Fibroblast of pulmonary artery (primary cell): ENCODE results near the gene PLCL1.

Experiments
- DNase-seq: peaks from one replicate; pipeline ENCODE4 v3.0.0-alpha.2; 2010; ENCODE audit warnings: low read depth
- H3K4me3 ChIP-seq: replicated peaks from 2 replicates; pipeline ENCODE4 v1.5.1; 2011; ENCODE audit warnings: low read depth, mild to moderate bottlenecking, control low read depth, low read length, moderate library complexity
- CTCF ChIP-seq: IDR thresholded peaks from 2 replicates; pipeline ENCODE4 v1.5.1; 2011; ENCODE audit warnings: mild to moderate bottlenecking, control low read depth, low read length, inconsistent platforms; ENCODE audit errors: missing control alignments

Gene PLCL1

GRCh38 chr2:198101688-198102087 lies 297.3 kb downstream of the PLCL1 start:
- no peak overlapping the region for H3K4me3 ChIP-seq
- TF ChIP-seq CTCF: no peak
- DNase-seq: no peak

- no peak for DNase-seq
- no peak overlapping the region for H3K4me3 ChIP-seq
- TF ChIP-seq CTCF: no peak
These were observed 297.7 kb downstream of the PLCL1 start for GRCh38 chr2:198102120-198102519.

DNA sequence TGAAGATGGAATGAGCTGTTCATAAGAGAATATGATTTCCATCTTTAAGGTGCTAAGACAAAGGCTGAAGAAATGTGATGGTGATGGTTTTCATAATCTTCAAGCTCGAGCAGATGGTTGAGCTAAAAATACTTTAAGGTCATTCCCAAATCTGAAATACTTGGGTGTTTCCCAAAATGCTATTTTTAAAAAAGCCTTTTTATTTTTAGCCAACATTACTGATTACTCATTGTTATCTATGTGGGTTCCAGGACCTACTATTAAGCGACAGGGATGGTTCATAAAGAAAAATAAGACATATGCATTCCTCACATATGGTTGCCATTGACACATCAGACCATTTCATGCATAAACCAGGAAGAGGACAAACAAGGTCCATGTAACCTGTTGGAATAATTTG lies 298.5 kb downstream of the PLCL1 start:
- no peak for TF ChIP-seq CTCF
- DNase-seq: no peak
- no peak overlapping the region for H3K4me3 ChIP-seq

DNA sequence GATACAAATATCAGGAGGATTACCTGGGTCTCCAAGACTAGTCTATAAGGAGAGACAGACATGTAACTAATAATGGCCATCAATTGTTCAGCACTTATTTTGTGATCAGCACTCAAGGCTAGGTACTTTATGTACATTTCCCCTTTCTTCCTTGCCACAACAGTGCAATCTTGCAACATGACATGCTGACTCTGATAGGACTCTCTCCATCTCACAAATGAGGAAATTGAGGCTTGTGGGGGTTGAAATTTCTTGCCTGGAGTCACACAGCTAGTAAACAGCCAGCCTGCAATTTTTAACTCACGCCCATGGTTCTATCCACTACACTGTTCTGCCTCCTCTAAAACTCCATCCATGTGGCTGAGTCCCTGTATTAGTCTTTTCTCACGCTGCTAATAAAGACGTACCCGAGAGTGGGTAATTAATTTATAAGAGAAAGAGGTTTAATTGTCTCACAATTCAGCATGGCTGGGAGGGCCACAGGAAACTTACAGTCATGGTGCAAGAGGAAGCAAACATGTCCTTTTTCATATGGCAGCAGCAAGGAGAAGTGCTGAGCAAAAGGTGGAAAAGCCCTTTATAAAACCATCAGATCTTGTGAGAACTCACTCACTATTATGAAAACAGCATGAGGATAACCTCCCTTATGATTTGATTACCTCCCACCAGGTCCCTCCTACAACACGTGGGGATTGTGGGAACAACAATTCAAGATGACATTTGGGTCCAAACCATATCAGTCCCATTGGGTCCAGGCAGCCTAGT lies 302.4 kb downstream of the PLCL1 start:
- no peak for DNase-seq
- no peak for TF ChIP-seq CTCF
- H3K4me3 ChIP-seq: no peak overlapping the region

DNA sequence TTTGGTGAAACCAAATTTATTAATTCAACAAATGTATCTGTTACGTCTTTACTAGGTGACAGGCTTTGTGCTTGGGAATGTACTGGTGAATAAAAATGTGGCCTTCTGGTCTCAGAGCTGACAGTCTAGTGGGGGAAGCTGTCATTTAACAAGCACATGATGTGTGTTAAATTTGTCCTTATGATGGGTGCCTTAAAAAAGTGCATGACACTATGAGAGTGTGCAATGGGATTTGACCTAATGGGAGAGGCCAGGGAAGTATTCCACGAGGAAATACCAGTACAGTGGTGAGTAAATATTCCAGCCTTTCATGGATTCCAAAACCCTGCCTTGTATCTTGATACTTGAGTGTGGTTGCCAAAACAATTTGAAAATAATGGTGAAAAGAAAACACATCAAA lies 308.9 kb downstream of the PLCL1 start:
- peak; percentile 8 for DNase-seq
- no peak overlapping the region for H3K4me3 ChIP-seq
- no peak for TF ChIP-seq CTCF

GRCh38 chr2:198114064-198114463 lies 309.7 kb downstream of the PLCL1 start:
- no peak overlapping the region for H3K4me3 ChIP-seq
- TF ChIP-seq CTCF: no peak
- DNase-seq: no peak

DNA sequence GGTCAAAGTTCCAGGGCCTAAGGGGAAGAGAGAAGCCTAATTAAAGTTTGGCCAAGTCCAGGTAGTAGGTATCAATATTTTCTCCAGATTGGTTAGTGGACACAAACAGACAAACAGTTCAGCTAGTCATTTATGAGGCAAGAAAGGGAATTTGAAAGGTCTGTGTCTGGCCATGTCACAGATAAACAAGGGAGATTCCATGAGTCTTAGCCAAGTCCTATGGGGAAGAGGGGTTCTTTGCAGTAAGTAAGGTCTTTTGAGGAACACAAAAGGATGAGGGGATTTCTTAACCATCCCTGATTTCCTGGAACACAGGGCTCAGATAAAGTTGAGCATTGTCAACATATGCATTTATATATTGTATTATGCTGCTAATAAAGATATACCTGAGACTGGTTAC lies 310.8 kb downstream of the PLCL1 start:
- H3K4me3 ChIP-seq: no peak overlapping the region
- no peak for DNase-seq
- no peak for TF ChIP-seq CTCF
